GM21515 (cell line): ENCODE measurements around the gene SYT7.

Source experiments
- ATAC-seq: cut with Tn5 transposase; IDR thresholded peaks from one replicate; pipeline ENCODE4 v1.9.1; 2021; ENCODE audit not compliant: unreplicated experiment

SYT7 gene

GRCh38 chr11:61539831-61540357, 41.0 kb downstream of the SYT7 start:
- no peak for ATAC-seq

- ATAC-seq: no peak
These were observed 41.9 kb downstream of the SYT7 start for GRCh38 chr11:61539006-61539405.

GRCh38 chr11:61538636-61538961, 42.3 kb downstream of the SYT7 start:
- ATAC-seq: no peak

GRCh38 chr11:61537326-61537725, 43.5 kb downstream of the SYT7 start:
- ATAC-seq: no peak

GRCh38 chr11:61536676-61537270, 44.1 kb downstream of the SYT7 start:
- ATAC-seq: no peak

- no peak for ATAC-seq
These were observed 44.7 kb downstream of the SYT7 start for GRCh38 chr11:61535998-61536675.

- ATAC-seq: no peak
These were observed 45.7 kb downstream of the SYT7 start for GRCh38 chr11:61534933-61535839.

- no peak for ATAC-seq
These were observed 46.6 kb downstream of the SYT7 start for GRCh38 chr11:61534025-61534932.

- ATAC-seq: no peak
These were observed 47.5 kb downstream of the SYT7 start for GRCh38 chr11:61533401-61533800.

- ATAC-seq: no peak
These were observed 47.9 kb downstream of the SYT7 start for GRCh38 chr11:61533039-61533375.

- no peak for ATAC-seq
These were observed 48.5 kb downstream of the SYT7 start for GRCh38 chr11:61532134-61533038.

- ATAC-seq: no peak
These were observed 49.8 kb downstream of the SYT7 start for GRCh38 chr11:61531044-61531443.

GRCh38 chr11:61529537-61530225, 51.2 kb downstream of the SYT7 start:
- ATAC-seq: no peak

- no peak for ATAC-seq
These were observed 52.8 kb downstream of the SYT7 start for GRCh38 chr11:61528114-61528513.

- ATAC-seq: no peak
These were observed 53.7 kb downstream of the SYT7 start for GRCh38 chr11:61526956-61527731.

GRCh38 chr11:61526229-61526628, 54.6 kb downstream of the SYT7 start:
- ATAC-seq: no peak

- ATAC-seq: no peak
These were observed 55.8 kb downstream of the SYT7 start for GRCh38 chr11:61524963-61525587.

GRCh38 chr11:61524446-61524845, 56.4 kb downstream of the SYT7 start:
- ATAC-seq: no peak
